Erythroblast (primary cell): ENCODE data around the gene IPPK.
"Not testable (repeated sequence)": the region's sequence is repeated elsewhere in the genome, so short reads cannot be mapped to it uniquely, and the experiment has no call there.

Source experiments
- GATA1 ChIP-seq: IDR thresholded peaks from 2 replicates; pipeline ENCODE4 v1.6.1; 2011; ENCODE audit warnings: low read depth, mild to moderate bottlenecking, control low read depth, low read length, moderate library complexity
- POLR2A ChIP-seq: IDR thresholded peaks from 2 replicates; pipeline ENCODE4 v1.6.1; 2011; ENCODE audit warnings: mild to moderate bottlenecking, low read length

- not testable (repeated sequence) for TF ChIP-seq POLR2A, GATA1
Measured at GRCh38 chr9:92595075-92595474, 74.9 kb downstream of the IPPK start.
